Stimulated activated CD8-positive, alpha-beta memory T cell treated with anti-CD3 and anti-CD28 coated beads, Interleukin-4, amount 100 ng/mL, for 24 hours (primary cell): ENCODE results near the gene NDRG3.
A peak's percentile ranks its signal among the peaks of the same experiment; 100 is the strongest.
"Not testable (repeated sequence)": the region's sequence is repeated elsewhere in the genome, so short reads cannot be mapped to it uniquely, and the experiment has no call there.

ENCODE experiments used
- DNase-seq: peaks from one replicate; pipeline ENCODE4 v3.0.0-alpha.2; 2020; ENCODE audit warnings: low read depth

NDRG3 gene

DNA sequence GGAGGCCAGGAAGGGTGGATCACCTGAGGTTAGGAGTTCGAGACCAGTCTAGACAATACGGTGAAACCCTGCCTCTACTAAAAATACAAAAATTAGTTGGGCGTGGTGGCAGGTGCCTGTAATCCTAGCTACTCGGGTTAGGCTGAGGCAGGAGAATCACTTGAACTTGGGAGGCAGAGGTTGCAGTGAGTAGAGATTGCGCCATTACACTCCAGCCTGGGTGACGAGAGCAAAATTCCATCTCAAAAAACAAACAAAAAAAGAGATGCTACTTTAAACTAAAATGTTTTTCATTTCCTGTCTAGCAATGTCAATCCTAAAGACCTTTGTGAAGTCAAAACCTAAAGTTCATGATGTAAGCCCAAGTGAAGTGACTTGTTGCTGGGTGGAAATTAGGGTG is 14.8 kb upstream of the NDRG3 start:
- DNase-seq: no peak

DNA sequence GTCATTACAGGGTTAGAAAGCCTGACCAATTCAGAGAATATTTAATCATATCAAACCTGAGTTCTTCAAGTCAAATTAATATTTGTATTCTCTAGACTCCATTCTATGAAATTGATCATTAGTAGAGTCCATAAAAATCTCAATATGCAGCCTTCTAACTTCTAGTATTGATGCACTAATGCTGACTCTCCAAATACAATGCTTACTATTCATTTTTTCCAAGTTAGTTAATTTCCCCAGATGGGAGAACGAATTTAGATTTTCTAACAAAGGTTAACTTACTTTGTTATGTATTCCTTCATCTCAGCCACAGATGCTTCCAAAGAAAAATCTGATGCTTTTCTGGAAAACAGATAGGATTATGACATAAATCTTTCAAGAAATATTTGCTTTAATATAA is 12.4 kb upstream of the NDRG3 start:
- DNase-seq: no peak

DNA sequence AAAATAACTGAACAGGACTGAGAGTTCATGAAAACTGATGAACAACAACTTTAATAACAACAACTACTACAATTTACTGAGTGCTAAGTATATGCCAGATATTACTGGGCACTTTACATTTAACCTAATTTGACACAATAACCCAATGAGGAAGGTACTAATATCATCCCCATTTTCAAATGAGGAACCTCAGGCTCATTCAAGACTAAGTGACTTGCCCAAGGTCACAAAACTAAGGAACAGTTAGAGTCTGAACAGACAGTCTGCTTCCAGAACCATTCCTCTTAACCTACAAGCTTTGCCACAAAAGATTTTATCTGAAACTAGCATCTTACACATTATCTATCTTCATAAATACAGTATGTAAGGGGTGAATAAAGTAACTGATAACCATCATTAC is 10.6 kb upstream of the NDRG3 start:
- DNase-seq: no peak

DNA sequence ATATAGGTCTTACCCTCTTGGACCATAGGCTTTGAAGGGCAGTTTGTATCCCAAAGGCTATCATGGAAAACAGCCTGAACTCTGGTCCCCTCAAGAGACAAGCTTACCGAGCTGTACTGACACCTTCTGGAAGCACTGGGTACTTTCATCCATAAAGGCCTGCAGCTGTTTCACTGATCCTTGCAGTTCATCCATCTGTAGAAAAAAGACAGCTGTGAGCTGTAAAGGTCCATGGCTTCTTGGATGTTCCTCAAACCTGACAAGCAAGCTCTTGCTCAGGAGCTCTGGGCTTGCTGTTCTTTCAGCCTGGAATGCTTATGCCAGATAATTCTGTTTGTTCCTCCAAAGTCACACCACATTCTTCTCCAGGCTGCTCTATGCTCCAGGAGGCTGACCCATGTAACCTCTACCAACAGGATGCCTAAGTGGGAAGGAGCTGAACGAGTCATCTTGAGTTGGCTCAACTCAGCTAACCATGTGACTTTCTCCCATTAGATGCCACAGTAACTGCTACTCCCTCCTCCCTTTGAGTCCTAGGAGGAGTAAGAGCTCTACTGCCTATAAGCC is 8.8 kb upstream of the NDRG3 start:
- no peak for DNase-seq

DNA sequence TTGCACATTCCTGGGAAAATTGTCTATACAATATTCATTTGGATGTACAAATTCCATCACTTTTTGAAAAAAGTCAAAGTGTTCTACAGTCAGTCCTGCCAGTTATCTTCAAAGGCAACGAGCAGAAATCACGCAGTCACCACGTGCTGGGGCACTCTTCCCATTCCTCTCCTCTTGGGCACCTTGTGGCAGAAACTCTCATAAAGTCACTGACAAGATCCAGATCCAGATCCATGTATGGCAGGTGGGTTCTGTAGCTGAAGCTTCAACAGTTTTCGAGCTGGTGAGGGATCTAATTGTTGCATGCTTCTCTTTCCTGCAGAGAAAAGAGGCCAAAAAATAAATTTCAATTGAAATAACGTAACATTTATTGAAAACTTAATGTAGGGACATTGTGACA is 6.7 kb upstream of the NDRG3 start:
- DNase-seq: no peak

DNA sequence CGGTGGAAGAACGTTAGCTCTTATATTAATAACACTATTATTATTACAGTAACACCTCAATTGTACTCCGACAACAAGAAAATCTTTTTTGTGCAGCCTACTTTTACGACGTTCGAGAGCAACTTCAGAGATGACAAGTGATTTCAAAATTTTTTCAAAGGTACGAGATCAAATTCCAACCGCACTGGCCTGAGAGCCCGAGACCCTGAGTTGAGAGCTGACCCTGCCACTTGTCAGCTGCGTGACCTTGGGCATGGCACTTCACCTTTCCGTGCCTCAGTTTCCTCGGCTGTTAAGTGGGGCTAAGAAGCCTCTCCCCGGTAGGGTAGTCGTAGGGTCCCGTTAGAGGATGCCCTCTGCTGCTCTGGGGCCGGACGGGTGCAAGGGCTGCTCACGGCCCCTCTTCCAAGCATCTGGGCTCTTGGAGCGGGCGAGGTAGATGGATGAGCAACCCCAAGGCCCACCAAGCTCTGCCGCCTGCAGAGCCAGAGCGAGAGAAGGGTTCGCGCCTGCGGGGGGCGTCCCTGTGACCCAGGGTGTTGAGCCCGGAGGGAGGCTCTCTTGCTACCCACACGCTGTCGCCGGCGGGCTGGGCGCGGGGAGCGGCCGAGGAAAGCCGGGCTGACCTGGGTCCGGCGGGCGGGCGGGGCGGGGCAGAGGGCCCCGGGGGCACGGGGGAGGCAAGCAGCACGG is 510 bp downstream of the NDRG3 start:
- DNase-seq: peak; percentile 19

DNA sequence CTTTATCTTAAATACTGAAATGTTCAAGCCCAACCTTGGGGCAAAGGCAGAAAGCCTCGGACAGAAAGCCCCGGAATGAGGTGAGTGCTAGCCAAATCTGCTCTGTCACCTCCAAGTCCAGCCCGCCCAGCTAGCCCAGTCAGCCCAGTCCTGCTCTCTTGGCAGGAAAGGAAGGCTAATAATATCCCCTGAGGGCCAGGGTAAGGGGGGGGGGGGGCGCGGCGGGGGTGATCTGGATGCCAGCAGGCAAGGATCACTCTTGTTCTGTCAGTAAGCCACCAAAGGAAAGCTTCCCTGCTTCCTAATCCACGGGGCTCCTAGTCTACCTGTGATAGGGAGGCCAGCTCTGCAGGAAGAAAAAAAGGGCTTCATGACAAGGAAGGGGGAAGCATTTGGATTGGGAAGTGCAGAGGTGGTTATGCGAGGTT is 1.1 kb downstream of the NDRG3 start:
- no peak for DNase-seq

DNA sequence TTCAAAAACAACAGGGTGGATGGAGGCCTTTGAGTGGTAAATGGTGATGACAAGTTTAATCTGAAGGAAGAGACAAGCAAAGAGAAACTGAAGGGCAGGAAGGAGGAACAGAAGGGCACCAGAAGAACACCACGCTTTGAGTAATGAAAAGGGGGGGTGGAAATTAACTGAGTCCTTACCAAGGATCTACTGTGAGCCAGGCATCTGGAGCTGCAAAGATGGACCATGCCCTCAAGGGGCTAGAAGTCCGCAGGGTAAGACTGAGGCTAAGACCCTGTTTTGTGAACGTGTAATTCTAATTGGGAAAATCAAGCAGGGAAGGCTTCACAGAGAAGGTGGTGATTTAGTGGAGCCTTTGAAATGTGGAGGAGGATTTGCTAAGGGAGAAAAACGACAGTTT is 1.6 kb downstream of the NDRG3 start:
- DNase-seq: no peak

DNA sequence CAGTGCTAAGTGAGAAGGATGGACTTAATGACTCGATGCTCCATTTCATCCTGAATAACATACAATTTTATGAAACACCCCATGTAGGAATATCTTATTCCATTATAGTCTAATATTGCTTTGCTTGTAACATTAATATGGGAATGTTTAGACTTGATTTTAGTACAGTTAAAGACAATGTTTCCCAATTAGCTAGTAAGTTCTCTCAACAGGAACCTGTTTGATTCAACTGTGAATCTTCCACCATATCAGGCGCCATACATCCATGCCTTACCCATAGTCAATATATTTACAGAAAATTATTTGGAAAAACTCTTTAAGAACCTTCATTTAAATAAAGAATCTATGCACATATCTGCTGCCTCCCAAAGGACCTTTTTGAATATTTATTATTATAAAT is 3.3 kb downstream of the NDRG3 start:
- no peak for DNase-seq

DNA sequence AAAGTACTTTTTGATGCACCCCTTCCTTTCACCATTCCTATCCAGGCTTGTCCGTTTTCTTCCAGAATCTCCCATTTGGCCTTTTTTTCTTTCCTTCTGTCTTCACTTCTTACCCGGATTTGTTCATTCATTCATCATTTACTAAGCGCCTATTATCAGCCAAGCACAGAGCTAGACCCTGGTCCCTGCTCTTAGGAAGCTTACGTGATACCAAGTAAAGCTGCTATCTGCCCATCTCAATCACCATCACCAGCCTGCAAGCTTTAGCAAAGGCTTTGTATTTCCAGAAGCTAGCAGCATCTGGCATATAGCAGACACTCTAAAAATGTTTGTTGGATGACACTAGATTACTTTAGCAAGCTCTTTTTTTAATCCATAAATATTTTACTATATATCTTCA is 4.8 kb downstream of the NDRG3 start:
- no peak for DNase-seq

DNA sequence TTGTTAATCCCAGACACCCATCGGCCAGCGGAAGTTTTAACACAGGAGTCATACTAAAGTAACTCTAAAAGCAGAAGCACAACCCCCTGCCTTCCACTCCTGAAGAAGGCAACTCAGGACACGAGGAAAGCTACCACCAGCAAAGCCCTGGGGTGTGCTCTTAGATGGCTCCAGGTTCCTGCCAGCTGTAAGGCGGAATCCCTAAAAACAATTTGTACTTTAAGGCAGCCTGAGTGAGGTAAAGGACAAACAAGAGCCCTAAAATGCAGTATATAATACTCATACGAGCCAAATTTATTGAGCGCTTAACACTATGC is 8.7 kb downstream of the NDRG3 start:
- DNase-seq: no peak

DNA sequence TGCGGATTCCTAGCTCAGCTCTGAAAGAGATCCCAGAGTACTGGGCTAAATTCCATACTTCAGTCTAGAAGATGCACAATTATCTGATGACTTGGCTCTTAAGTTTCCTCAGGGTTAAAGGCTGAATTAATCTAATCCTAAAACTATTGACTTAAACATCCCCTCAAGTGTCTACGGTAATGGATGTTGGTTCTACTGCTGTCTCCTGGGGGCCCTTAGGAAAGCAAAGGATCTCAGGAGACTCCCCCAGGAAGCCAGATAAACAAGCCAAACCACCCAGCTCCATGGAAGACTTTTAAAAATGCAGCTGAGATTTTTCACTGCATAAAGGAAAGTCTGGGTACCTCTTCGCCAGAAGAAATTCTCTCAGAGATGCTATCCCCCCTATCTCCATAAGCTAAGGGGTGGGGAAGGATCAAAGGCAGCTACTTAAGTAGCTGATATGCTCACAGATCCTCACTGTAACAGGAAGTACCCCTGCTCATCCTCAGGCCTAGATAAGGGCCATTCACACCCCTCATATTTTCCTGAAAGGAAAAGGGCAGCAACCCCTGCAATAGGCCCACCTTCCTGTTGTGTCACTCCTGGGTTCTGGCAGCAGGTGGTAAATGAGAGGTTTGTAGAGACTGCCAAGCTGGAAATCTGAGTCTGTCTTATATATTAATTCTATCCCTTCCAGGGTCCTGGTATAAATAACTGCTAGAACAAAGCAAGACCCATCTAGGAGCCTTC is 9.3 kb downstream of the NDRG3 start:
- DNase-seq: no peak

DNA sequence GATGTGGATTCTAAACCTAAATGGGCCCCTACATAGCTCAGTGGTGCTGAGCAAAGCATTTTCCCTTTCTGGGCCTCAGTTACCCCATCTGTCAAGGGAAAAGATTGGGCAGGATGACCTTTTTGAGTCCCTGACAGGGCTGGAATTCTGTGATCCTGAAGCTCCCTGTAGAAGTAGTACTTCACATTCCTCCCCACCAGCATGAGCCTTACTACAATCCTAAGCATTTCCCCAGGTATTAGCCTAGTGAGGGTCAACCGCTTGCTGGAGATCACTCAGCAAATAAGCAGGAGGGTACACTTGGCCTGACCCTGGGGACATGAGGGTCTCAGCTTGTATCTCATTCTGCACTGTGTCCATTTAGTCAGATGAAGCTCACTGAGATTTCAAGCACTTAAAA is 13.4 kb downstream of the NDRG3 start:
- DNase-seq: no peak

DNA sequence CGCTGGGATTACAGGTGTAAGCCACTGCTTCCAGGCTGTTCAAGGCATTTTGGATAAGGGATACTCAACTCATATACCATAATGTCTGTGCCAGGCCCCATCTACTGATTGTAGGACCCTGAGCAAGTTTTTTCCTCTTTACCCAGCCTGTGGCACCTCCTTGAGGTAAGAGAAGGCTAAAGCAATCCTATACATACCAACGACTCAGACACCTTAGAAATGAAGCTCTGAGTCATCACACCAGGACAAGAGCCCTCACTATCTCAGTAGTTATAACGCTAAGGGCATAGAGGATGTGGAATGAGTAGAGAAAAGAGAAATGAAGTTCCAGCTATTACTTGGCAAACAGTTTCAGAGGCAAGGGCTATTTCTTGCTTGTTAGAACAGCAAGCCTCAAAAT is 16.9 kb downstream of the NDRG3 start:
- DNase-seq: no peak

DNA sequence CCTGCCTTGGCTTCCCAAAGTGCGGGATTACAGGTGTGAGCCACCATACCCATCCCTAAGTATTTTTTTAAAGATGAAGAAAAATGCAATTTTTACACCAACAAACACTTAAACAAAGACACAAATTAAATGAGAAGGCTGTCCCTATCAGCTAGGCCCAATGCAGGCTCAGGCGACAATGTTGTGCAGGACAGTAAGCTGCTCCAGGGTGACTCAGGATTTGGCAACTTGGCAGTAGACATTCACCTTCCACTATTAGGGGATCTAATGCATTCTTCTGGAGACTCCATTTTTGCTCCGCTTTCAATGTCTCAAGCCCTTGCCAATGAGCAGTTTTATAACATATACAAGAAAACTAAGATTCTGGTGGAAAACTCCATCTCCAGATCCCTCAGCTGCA is 19.7 kb downstream of the NDRG3 start:
- DNase-seq: no peak

DNA sequence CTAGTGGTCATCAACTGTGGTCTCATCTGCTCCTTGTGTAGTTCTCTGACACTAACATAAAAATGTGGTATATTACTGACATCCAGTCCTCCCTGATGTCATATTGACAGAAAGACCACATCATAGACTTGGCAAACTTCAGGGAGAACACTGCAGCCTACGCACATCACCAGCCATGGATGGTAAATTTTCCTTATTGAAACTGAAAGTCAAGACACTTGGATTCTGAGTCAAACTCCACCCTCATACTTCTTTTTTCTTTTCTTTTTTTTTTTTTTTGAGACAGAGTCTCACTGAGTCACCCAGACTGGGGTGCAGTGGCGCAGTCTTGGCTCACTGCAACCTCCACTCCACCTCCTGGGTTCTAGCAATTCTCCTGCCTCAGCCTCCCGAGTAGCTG is 25.4 kb downstream of the NDRG3 start:
- no peak for DNase-seq

DNA sequence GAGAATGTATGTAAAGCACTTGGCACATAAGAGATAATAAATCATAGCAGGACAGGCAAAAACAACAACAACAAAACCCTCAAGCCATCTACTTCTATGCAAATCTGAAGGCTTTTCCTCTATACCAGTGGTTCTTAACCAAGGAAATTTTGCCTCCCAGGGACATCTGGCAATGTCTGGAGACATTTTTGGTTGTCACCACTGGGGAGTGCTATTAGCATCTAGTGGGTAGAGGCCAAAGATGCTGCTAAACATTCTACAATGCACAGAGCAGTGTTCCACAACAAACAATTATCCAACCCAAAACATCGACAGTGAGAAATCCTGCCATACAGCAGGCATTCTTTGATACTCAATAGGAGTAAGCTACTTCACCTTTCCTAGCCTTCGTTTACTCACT is 28.2 kb downstream of the NDRG3 start:
- no peak for DNase-seq

DNA sequence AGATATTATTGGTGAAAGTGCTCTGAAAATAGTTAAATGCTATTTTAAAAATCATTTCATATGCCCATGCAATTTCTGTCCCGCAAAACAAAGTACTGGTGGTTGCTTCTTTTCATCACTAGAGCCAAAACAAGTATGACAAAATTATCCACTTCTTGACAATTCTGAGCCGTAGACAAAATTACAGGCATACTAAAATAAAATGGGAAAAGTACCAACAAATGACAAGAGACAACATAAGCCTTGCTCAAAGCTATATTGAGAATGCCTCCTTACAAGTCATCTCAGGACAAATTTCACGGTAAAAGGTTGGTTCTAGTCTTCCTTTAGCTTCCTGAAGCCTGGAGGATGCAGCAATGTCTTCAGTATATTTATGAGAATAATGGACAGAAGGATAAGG is 28.9 kb downstream of the NDRG3 start:
- no peak for DNase-seq

DNA sequence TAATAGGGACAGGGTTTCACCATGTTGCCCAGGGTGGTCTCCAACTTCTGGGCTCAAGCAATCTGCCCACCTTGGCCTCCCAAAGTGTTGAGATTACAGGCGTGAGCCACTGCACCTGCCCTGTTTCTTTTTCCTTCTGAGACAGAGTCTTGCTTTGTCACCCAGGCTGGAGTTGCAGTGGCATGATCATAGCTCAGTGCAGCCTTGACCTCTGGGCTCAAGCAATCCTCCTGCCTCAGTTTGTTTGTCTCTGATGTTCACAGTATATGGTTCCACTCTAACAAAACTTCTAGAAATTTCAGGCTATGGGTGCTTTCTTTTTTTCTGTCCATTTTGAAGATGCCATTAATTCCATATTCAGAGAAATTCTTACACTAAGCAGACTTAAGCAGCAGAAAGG is 33.1 kb downstream of the NDRG3 start:
- DNase-seq: no peak

DNA sequence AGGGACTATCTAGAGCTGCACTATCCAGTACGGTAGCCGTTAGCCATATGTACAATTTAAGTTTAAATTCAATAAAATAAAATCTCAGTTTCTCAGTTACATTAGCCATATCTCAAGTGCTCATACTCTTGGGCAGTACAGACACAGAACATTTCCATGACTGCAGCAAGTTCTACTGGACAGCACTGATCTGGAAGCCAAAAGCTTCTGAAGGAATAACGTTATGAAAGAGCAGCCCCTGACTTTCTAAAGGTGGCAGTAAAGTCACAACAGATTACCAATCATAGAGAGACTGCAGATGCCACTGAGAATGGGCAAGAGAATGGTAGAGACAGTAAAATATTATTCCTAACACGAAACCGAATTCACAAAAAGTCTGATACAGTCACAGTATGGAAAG is 36.8 kb downstream of the NDRG3 start:
- DNase-seq: no peak

DNA sequence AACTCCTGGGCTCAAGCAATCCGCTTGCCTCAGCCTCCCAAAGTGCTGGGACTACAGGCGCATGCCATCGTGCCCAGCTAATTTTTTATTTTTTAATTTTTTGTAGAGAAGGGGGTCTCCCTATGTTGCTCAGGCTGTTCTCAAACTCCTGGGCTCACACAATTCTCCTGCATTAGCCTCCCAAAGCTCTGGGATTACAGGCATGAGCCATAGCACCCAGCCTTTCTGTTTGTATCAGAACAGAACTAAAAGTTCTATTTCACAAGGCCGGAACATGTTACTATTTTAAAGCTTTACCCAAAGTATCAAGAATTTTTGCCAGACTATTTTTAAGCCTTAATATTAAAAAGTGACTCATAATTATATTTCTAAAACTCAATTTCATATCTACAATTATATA is 42.4 kb downstream of the NDRG3 start:
- DNase-seq: no peak

DNA sequence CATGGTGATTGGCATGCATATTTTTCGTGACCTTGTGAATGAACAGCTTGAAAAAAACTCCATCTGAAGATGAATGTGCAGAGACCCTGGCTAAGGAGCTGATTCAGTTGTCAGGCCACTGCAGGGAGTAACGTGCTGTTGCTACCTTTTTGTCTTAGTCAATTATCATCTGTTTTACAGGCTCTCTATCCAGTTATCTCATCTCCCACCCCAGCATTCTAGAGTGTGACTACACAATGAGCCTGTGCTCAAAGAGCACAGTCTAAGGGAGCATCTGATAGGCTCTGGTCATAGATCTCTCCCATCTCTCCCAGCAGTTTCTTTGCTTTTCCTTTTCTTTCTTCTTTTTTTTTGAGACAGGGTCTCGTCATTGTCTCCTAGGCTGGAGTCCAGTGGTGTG is 45.5 kb downstream of the NDRG3 start:
- no peak for DNase-seq

DNA sequence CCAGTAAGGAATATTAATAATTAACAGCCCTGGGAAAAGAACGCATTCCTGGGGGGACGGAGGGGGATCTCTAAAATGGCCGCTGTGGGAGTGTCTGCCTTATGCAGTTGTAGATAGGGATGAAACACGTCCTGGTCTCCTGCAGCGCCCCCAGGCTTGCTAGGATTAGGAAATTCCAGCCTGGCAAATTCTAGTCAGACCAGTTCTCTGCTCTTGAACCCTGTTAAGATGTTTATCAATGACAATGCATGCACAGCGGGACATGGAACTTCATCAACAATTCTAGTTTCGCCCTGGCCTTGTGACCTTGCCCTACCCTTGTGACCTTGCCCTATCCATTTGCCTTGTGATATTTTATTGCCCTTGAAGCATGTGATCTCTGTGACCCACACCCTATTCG is 50.4 kb downstream of the NDRG3 start:
- not testable (repeated sequence) for DNase-seq

DNA sequence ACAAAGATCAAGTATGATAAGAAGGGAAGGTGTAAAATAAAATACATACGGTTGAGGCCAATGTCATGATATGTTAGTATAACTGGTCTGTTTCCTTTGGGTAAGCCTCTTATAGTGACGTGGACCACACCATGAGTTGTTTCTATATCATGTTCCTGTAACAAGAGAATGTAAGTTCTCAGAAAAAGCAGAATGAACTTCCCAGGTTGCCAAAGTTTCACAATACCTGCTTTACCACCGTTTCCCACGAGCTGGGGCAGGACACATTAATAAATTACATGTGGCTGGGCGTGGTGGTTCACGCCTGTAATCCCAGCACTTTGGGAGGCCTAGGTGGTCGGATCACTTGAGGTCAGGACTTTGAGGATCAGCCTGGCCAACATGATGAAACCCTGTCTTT is 57.3 kb downstream of the NDRG3 start:
- DNase-seq: no peak
